SK-N-SH (cell line): ENCODE data around the gene ABHD2.

Experiments used
- EZH2phosphoT487 ChIP-seq: fragments of 200-600 bp; sonication (generic); IDR thresholded peaks from 2 replicates; pipeline ENCODE4 v1.6.1; 2017; ENCODE audit warnings: low read depth, mixed run types, mild to moderate bottlenecking, antibody characterized with exemption, moderate library complexity, borderline replicate concordance
- MXI1 ChIP-seq: IDR thresholded peaks from 2 replicates; pipeline ENCODE4 v1.6.1; 2012; ENCODE audit warnings: mild to moderate bottlenecking, low read depth, low read length, improper control_type of control experiment
- POLR2AphosphoS5 ChIP-seq: IDR thresholded peaks from 2 replicates; pipeline ENCODE4 v1.6.1; 2012; ENCODE audit warnings: low read depth, low read length
- REST ChIP-seq: IDR thresholded peaks from 2 replicates; pipeline ENCODE4 v1.6.1; 2012; ENCODE audit warnings: mild to moderate bottlenecking, low read depth, low read length, moderate library complexity
- TAF1 ChIP-seq: IDR thresholded peaks from 2 replicates; pipeline ENCODE4 v1.6.1; 2012; ENCODE audit warnings: low read depth, mild to moderate bottlenecking, low read length, moderate library complexity, borderline replicate concordance
- TF ChIP-seq, protein P1 (sequence below): fragments of 200-600 bp; sonication (generic); IDR thresholded peaks from 2 replicates; pipeline ENCODE4 v1.6.1; 2017; ENCODE audit warnings: antibody characterized with exemption, mild to moderate bottlenecking, moderate library complexity
- TF ChIP-seq, protein P2 (sequence below): IDR thresholded peaks from 2 replicates; pipeline ENCODE4; 2012

DNA sequence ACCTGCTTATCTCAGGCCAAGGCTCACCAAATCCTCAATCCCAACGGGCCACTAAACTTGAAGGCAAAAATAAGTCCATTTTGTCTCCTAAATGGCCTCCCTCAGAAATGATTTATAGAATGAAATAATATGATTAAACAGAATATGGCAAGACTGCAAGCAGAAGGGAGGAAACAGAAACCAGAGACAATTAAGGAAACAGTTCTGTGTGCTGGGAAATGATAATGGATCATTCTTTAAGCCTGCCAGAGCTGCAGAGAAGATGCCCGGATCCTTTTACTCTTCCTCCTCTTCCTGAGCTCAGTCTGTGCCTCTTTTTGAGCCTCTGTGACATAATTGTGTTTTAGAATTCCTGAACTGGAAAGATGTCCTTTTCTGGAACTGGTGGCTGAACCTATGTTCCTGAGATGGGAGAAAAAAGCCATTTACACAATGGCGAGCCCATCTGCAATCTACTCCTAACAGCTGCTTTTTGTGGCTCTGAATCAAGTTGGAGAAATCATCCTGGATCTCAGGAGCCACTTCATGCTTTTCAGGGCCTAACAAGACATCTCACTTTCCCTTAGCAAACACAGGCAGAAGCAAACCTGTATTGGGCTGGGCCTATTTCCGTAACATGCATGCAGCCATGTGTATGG, 2.8 kb upstream of the ABHD2 start:
- TF ChIP-seq, protein P1, sequence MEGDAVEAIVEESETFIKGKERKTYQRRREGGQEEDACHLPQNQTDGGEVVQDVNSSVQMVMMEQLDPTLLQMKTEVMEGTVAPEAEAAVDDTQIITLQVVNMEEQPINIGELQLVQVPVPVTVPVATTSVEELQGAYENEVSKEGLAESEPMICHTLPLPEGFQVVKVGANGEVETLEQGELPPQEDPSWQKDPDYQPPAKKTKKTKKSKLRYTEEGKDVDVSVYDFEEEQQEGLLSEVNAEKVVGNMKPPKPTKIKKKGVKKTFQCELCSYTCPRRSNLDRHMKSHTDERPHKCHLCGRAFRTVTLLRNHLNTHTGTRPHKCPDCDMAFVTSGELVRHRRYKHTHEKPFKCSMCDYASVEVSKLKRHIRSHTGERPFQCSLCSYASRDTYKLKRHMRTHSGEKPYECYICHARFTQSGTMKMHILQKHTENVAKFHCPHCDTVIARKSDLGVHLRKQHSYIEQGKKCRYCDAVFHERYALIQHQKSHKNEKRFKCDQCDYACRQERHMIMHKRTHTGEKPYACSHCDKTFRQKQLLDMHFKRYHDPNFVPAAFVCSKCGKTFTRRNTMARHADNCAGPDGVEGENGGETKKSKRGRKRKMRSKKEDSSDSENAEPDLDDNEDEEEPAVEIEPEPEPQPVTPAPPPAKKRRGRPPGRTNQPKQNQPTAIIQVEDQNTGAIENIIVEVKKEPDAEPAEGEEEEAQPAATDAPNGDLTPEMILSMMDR, result no peak
- TF ChIP-seq REST, result no peak
- TF ChIP-seq EZH2phosphoT487, result no peak
- TF ChIP-seq MXI1, result no peak
- TF ChIP-seq, protein P2, sequence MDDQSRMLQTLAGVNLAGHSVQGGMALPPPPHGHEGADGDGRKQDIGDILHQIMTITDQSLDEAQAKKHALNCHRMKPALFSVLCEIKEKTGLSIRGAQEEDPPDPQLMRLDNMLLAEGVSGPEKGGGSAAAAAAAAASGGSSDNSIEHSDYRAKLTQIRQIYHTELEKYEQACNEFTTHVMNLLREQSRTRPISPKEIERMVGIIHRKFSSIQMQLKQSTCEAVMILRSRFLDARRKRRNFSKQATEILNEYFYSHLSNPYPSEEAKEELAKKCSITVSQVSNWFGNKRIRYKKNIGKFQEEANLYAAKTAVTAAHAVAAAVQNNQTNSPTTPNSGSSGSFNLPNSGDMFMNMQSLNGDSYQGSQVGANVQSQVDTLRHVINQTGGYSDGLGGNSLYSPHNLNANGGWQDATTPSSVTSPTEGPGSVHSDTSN, result peak; percentile 26; the same call in 1 of the 2 replicates
- TF ChIP-seq TAF1, result no peak
- TF ChIP-seq POLR2AphosphoS5, result no peak
